ENCODE data around the gene RPS17.

- TF ChIP-seq EP300 (IDR thresholded peaks at IDR 0.05; ENCODE audit: low read depth) (no peak), POLR2AphosphoS5 (IDR thresholded peaks at IDR 0.05) (no peak), POLR2A (IDR thresholded peaks at IDR 0.05) (no peak)
- TF ChIP-seq, protein P1, sequence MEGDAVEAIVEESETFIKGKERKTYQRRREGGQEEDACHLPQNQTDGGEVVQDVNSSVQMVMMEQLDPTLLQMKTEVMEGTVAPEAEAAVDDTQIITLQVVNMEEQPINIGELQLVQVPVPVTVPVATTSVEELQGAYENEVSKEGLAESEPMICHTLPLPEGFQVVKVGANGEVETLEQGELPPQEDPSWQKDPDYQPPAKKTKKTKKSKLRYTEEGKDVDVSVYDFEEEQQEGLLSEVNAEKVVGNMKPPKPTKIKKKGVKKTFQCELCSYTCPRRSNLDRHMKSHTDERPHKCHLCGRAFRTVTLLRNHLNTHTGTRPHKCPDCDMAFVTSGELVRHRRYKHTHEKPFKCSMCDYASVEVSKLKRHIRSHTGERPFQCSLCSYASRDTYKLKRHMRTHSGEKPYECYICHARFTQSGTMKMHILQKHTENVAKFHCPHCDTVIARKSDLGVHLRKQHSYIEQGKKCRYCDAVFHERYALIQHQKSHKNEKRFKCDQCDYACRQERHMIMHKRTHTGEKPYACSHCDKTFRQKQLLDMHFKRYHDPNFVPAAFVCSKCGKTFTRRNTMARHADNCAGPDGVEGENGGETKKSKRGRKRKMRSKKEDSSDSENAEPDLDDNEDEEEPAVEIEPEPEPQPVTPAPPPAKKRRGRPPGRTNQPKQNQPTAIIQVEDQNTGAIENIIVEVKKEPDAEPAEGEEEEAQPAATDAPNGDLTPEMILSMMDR (IDR thresholded peaks at IDR 0.05): no peak
These were observed 28.7 kb upstream of the RPS17 start for GRCh38 chr15:82568986-82569385.

All from transverse colon (tissue), 4 donors.